Keratinocyte (primary cell): ENCODE measurements around the gene GMPR2. TPM values are rescaled to one million over a fixed set of nuclear protein-coding genes. Genes with fewer than 3 reads are reported as not detected.

Experiments used
- DNase-seq: peaks from one replicate; pipeline ENCODE4 v3.0.0-alpha.2; 2011; ENCODE audit warnings: low read depth, missing footprints, low spot score
- FAIRE-seq: peaks from 2 replicates; lab custom pipeline; 2011; peaks lifted over from hg19 to GRCh38; lab: Jason Lieb, UNC
- H2AFZ ChIP-seq: 2 replicates; pipeline ENCODE4 v1.6.0; 2012; ENCODE audit warnings: low read length, control low read depth, inconsistent platforms; ENCODE audit not compliant: control insufficient read depth
- H3K27ac ChIP-seq: 2 replicates; pipeline ENCODE4 v1.5.1; 2011; ENCODE audit warnings: low read length; ENCODE audit not compliant: control insufficient read depth, insufficient read depth
- H3K27me3 ChIP-seq: 3 replicates; pipeline ENCODE4 v1.6.0; 2011; ENCODE audit warnings: low read length; ENCODE audit not compliant: control insufficient read depth, insufficient read depth; ENCODE audit errors: extremely low read depth
- H3K36me3 ChIP-seq, 2 experiments: 2 replicates in 1 of 2; 3 replicates in 1 of 2; pipeline ENCODE4 v1.5.1; 2011; ENCODE audit warnings: low read length in 2 of 2, mild to moderate bottlenecking in 1 of 2; ENCODE audit not compliant: control insufficient read depth in 2 of 2, insufficient read depth in 2 of 2; ENCODE audit errors: extremely low read depth in 1 of 2
- H3K4me1 ChIP-seq: 3 replicates; pipeline ENCODE4 v1.5.1; 2011; ENCODE audit warnings: low read length; ENCODE audit not compliant: control insufficient read depth, insufficient read depth; ENCODE audit errors: extremely low read depth
- H3K4me2 ChIP-seq: 3 replicates; pipeline ENCODE4 v1.6.0; 2011; ENCODE audit warnings: low read depth, low read length; ENCODE audit not compliant: control insufficient read depth, insufficient read depth; ENCODE audit errors: extremely low read depth
- H3K4me3 ChIP-seq, 3 experiments: fragments of 200-600 bp in 1 of 3; sonication (generic) in 1 of 3; 2 replicates in 2 of 3; 3 replicates in 1 of 3; pipeline ENCODE4 v1.5.1; 2011 to 2016; ENCODE audit warnings: low read length in 3 of 3, mild to moderate bottlenecking in 3 of 3, control low read depth in 2 of 3, inconsistent platforms in 1 of 3, low read depth in 1 of 3, mixed read lengths in 1 of 3, mixed run types in 1 of 3, moderate library complexity in 1 of 3; ENCODE audit not compliant: control insufficient read depth in 2 of 3, insufficient read depth in 2 of 3; ENCODE audit errors: extremely low read depth in 1 of 3
- H3K79me2 ChIP-seq: 2 replicates; pipeline ENCODE4 v1.6.0; 2012; ENCODE audit warnings: low read length; ENCODE audit not compliant: control insufficient read depth, insufficient read depth
- H3K9ac ChIP-seq: 3 replicates; pipeline ENCODE4 v1.6.0; 2011; ENCODE audit warnings: low read length; ENCODE audit not compliant: control insufficient read depth, insufficient read depth; ENCODE audit errors: extremely low read depth
- H3K9me1 ChIP-seq: 3 replicates; pipeline ENCODE4 v1.6.0; 2011; ENCODE audit warnings: low read length; ENCODE audit not compliant: control insufficient read depth, insufficient read depth; ENCODE audit errors: extremely low read depth
- H3K9me3 ChIP-seq: 2 replicates; pipeline ENCODE4 v1.5.1; 2012; ENCODE audit warnings: low read depth, low read length; ENCODE audit not compliant: control insufficient read depth
- H4K20me1 ChIP-seq: 3 replicates; pipeline ENCODE4 v1.6.0; 2011; ENCODE audit warnings: low read length; ENCODE audit not compliant: control insufficient read depth, insufficient read depth; ENCODE audit errors: extremely low read depth
- CTCF ChIP-seq, 3 experiments: IDR thresholded peaks in 1 of 3; conservative IDR thresholded peaks in 1 of 3; optimal IDR thresholded peaks in 1 of 3; 2 replicates in 2 of 3; 3 replicates in 1 of 3; pipeline versions ENCODE3 to v1.5.1; 2011; ENCODE audit warnings: low read length in 3 of 3, mild to moderate bottlenecking in 3 of 3, moderate library complexity in 2 of 3, control low read depth in 1 of 3, inconsistent platforms in 1 of 3; ENCODE audit not compliant: insufficient read depth in 2 of 3; ENCODE audit errors: extremely low read depth in 1 of 3
- EZH2 ChIP-seq: IDR thresholded peaks from one replicate; pipeline ENCODE4 v1.6.1; 2012; ENCODE audit warnings: inconsistent platforms, mild to moderate bottlenecking, low read length, moderate library complexity
- dilution Hi-C: fragments of 300-500 bp; cut with MboI; formaldehyde crosslinking; loops from one replicate; pipeline ENCODE4 v1.7.0; 2020; ENCODE audit warnings: low sequenced_read_pairs; ENCODE audit not compliant: extremely low pct_ligation_motif_present
- polyA plus RNA-seq, 5 experiments: library from polyadenylated mRNA; depleted of rRNA in 3 of 5; stranded (reverse) in 3 of 5; stranded (forward) in 1 of 5; unstranded in 1 of 5; fragments of >200 nt; gene quantifications; 1 replicate in 1 of 5; 2 replicates in 3 of 5; 3 replicates in 1 of 5; pipeline versions ENCODE4 v1.2.1 to v1.2.3, GENCODE V29; 2011 to 2012; ENCODE audit warnings: missing spikeins in 2 of 5, low read depth in 1 of 5, low replicate concordance in 1 of 5

The GMPR2 gene
- polyA plus RNA-seq, 1 donor (not counting 4 experiments of a cell fraction or from before 2014, with no cell fraction given) = 84.6 TPM

DNA sequence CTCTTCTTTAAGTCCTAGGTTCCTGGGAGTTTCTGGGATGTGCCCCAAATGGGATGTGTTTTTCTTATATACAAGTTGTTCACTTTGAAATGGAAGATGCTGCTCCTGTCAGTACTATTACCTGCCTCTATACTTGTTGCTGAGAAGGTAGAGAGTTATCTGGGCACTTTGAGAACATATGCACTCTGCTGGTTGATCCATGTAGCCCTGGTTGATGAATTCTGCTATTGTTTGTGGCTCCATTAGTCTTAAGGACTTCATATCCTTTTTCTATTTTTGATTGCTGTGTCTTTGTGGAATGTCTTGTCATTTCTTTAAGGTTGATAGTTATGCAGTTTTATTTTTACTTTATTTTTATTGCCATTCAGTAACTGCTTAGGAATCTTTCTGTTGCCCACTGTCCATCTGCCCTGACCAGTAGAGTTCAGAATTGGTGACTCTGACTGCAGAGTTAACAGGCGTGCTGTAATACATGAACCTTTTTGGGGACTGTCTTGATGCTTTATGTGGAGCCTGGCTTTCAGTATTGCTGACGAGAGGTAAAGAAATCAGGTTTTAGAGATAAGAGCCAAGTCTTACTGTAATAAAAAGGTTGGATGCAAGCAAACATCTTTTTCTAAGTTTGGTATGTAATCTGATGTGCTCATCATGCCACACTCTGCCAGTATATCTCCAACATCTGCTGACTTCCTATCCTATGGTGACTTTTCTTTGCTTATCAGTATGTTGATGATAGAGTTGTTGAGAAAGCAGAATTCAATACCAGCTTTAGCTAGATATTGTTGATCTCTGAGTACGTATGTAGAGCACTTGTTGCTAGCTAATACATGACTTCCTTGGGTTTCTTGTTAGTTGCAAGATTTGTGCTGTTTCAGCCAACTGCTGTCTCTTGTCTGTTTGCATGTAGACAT, 1.6 kb downstream of the GMPR2 start:
- TF ChIP-seq EZH2 = no peak
- TF ChIP-seq CTCF (optimal IDR thresholded peaks at IDR 0.05 in 1 of 3, IDR thresholded peaks at IDR 0.05 in 1 of 3, conservative IDR thresholded peaks at IDR 0.05 in 1 of 3; ENCODE audit: extremely low read depth in 1 of 3, insufficient read depth in 2 of 3, low read length in 3 of 3) = no peak
- Histone ChIP-seq H3K4me2 (peak overlapping the region; percentile 98), H3K4me3 (no peak overlapping the region), H3K27ac (no peak overlapping the region), H2AFZ (no peak overlapping the region), H4K20me1 (no peaks in the 10 kb centered on the region), H3K9ac (no peak overlapping the region), H3K36me3 (peaks cover 15 to 43% of the 10 kb centered on the region in 2 experiments), H3K9me3 (no peaks in the 10 kb centered on the region), H3K27me3 (no peaks in the 10 kb centered on the region), H3K9me1 (no peaks in the 10 kb centered on the region), H3K79me2 (peaks cover 48% of the 10 kb centered on the region), H3K4me1 (peaks cover 45% of the 10 kb centered on the region)
- FAIRE-seq = no peak
- dilution Hi-C loops = no loop called here
- DNase-seq = no peak

GRCh38 chr14:24235804-24236688, 3.3 kb downstream of the GMPR2 start:
- Histone ChIP-seq H2AFZ (no peak overlapping the region), H3K79me2 (peaks cover 44% of the 10 kb centered on the region)

More at GRCh38 chr14:24235804-24236688, 3.3 kb downstream of the GMPR2 start:
- Histone ChIP-seq H3K4me2 (no peak overlapping the region), H3K36me3 (peaks cover 24 to 57% of the 10 kb centered on the region in 2 experiments), H3K9me1 (no peaks in the 10 kb centered on the region), H3K27ac (no peak overlapping the region), H3K27me3 (no peaks in the 10 kb centered on the region), H3K4me3 (no peak overlapping the region), H3K9me3 (no peaks in the 10 kb centered on the region), H4K20me1 (no peaks in the 10 kb centered on the region), H3K9ac (no peak overlapping the region), H3K4me1 (peaks cover 55% of the 10 kb centered on the region)
- dilution Hi-C loops = no loop called here
- TF ChIP-seq CTCF (optimal IDR thresholded peaks at IDR 0.05 in 1 of 3, IDR thresholded peaks at IDR 0.05 in 1 of 3, conservative IDR thresholded peaks at IDR 0.05 in 1 of 3; ENCODE audit: extremely low read depth in 1 of 3, insufficient read depth in 2 of 3, low read length in 3 of 3) = no peak
- no peak for TF ChIP-seq EZH2
- DNase-seq (no peak), FAIRE-seq (no peak)
